Effector CD8-positive, alpha-beta T cell (primary cell): ENCODE data around the gene COQ8B.
"Not testable (repeated sequence)": the region's sequence is repeated elsewhere in the genome, so short reads cannot be mapped to it uniquely, and the experiment has no call there.

Experiments
- DNase-seq: peaks from one replicate; lab custom pipeline; 2025; lab: John Stamatoyannopoulos, UW
- total RNA-seq, 4 experiments: gene quantifications; one replicate each; lab custom pipeline; 2026; lab: John Stamatoyannopoulos, UW

COQ8B gene
- 50.2 to 76.8 (median 63.7) reads per million in 4 experiments for total RNA-seq

DNA sequence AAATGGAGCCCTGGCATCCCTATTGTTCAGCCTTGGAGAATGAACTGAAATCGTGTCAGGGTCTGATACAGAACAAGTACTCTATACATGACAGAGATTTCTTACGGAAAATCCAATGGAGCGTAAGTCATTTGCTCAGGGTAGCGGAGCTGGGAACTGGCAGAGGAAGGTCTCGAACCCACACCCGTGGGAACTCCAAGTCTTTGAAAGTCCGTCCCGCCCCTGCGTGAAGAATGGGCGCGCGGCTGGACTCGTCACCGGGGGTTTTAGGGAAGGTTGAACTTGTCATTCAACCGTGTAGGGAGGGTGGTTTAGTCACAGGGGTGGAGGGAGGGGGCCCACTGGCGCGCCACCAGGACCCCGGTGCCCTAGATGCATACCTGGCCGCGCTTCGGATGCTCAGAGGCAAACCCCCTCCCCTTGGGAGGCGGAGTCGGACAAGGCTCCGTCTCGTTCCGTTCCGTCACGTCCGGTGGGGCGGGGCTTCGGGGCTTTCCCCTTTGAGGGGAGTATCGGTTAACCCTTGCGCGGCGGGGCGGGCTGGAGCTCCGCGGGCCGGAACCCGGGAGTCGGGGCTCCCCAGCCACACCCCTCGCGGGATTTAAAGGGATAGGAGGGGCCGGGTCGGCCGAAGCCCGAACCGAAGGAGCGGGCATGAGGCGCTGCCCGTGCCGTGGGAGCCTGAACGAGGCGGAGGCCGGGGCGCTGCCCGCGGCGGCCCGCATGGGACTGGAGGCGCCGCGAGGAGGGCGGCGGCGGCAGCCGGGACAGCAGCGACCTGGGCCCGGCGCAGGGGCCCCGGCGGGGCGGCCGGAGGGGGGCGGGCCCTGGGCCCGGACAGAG is at the start of gene COQ8B, which contains the start of gene ITPKC:
COQ8B (minus strand) TSS at position 405 of the 843 bp plus-strand sequence. CDS start 2,254 bp downstream, outside the sequence.
ITPKC (plus strand) TSS at position 631 of the 843 bp plus-strand sequence; CDS start at position 655, 24 bp downstream.
- DNase-seq = peak; percentile 100

DNA sequence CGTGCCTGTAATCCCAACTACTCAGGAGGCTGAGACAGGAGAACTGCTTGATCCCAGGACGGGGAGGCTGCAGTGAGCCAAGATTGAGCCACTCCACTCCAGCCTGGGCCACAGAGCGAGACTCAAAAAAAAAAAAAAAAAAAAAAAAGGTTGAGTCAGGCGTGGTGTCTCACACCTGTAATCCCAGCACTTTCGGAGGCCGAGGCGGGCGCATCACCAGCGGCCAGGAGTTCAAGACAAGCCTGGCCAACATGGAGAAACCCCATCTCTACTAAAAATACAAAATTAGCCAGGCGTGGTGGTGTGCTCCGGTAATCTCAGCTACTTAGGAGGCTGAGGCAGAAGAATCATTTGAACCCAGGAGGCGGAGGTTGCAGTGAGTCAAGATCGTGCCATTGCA is 49.7 kb upstream of the COQ8B start:
- not testable (repeated sequence) for DNase-seq

DNA sequence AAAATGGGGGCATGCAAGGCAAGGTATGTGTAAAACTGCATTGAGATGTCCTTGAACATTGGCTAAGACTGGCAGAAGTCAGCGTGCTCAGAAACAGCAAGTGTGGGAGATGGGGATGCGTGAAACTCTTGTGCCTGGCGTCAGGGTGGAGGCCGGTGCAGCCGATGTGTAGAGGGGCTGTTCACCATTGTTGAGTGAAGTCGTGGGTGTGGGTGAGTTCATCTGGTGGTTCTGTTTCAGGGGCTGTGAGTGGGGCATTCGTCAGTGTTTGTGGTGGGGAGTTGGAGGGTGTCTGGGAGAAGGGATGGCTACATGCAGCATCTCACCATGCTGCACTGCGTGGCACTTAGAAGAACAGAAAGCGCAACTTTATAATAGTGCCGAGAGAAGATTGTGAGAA is 47.3 kb upstream of the COQ8B start:
- DNase-seq = no peak

DNA sequence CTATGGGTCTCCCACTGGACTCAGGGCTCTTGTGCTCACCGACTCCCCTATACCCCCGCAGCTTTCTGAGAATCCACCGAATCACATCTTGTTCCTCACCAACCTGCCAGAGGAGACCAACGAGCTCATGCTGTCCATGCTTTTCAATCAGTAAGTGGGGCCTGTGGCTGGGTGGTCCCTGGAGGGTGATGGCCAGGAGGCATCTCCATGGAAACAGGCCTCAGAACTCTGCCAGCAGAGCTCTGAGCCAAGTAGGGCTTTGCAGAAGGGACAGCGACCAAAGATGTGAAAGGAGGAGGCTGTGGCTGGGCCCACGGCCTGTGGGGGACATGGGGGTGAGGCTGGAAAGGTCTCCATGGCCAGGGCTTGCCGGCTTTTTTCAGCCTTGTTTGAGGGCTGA is 46.8 kb upstream of the COQ8B start:
- DNase-seq = no peak

DNA sequence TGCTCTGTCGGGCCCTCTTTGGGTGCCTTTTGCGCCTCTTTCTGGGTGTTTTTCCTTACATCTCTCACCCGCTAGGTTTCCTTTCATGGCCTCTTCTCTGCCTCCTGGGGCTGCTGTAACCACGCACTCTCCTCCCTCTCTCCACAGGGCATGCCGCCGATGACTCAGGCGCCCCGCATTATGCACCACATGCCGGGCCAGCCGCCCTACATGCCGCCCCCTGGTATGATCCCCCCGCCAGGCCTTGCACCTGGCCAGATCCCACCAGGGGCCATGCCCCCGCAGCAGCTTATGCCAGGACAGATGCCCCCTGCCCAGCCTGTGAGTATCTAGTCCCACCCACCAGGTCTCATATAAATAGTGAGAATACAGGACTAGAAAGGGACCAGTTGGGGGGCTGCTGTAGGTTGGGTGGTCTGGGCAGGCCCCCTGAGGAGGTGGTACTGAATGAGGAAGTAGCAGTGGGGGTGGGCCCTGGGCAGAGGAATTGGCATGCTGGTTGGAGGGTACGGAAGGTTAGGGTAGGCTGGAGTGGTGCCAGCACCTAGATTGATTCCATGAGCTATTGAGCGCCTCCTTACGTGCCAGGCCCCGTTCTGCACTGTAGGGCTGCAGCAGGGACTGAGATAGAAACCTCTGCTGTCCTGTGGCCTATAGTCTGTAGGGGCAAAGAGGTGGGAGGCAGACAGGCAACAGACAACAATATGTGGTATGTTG is 46.2 kb upstream of the COQ8B start:
- DNase-seq = no peak

DNA sequence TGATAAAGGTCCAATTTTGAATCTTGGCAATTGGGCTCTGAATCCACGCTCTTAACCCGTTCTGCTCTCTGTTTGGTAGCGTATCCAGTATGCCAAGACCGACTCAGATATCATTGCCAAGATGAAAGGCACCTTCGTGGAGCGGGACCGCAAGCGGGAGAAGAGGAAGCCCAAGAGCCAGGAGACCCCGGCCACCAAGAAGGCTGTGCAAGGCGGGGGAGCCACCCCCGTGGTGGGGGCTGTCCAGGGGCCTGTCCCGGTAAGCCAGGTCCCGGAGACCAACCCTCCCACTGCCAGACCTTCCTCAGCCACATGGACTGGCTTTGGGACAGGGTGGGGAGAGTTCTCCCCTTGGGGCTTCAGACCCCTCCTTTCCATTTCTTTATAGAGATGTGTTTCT is 42.7 kb upstream of the COQ8B start:
- no peak for DNase-seq

DNA sequence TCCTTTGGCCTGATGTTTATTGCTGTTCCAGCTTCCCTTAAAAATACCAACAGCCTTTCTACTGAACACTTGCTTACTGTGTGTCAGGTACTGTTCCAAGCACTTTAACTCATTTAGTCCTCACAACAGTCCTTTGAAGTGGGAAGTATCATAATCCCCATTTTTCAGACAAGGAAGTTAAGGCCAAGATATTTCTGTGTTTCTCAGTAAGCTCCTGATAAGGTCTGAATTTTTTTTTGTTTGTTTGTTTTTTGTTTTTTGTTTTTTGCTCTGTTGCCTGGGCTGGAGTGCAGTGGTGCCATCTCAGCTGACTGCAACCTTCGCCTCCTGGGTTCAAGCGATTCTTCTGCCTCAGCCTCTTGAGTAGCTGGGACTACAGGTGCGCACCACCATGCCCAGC is 41.8 kb upstream of the COQ8B start:
- DNase-seq = no peak

DNA sequence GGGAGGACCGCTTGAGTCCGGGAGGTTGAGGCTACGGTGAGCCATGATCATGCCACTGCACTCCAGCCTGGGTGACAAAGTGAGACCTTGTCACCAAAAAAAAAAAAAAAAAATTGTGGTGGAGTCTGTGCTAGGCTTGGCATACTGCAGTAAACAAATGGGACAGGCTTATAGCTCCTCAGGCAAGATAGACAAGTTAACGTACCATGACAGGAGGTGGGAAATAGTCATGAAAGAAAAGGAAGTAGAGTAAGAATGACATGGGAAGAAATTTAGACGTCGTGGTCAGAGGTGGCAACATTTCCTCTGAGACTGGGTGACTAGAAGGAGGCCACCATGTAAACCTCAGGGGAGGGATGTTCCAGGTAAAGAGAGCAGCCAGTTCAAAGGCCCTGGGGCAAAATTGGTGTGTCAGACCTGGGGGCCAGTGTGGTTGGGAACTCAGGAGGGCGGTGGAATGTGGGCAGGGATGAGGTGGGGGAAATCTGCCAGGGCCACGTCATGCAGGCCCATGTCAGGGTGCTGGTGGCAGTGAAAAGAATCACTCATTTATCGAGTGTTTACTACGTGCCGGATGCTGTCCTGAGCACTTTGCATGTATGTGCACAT is 39.9 kb upstream of the COQ8B start:
- DNase-seq = no peak

DNA sequence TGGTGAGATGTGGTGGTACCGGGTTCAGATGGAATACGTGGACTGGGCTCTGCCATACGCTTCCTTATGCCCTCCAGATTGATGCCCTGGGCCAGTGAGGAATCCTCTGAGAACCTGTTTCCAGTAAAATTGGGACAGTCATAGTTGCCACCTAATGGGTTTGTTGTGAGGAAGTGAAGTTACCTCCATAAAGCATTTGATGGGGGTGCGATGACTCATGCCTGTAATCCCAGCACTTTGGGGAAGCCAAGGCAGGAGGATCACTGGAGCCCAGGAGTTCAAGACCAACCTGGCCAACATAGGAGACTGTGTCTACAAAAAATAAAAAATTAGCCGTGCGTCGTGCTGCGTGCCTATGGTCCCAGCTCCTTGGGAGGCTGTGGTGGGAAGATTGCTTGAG is 39.1 kb upstream of the COQ8B start:
- DNase-seq = no peak

DNA sequence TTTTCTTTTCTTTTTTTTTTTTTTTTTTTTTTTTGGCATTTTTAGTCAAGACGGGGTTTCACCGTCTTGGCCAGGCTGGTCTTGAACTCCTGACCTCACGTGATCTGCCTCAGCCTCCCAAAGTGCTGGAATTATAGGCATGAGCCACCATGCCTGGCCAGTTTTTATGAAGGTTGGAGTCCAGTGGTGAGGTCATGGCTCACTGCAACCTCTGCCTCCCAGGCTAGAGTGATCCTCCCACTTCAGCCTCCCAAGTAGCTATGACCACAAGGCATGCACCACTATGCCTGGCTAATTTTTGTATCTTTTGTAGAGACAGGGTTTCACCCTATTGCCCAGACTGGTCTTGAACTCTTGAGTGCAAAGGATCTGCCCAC is 38.5 kb upstream of the COQ8B start:
- no peak for DNase-seq

DNA sequence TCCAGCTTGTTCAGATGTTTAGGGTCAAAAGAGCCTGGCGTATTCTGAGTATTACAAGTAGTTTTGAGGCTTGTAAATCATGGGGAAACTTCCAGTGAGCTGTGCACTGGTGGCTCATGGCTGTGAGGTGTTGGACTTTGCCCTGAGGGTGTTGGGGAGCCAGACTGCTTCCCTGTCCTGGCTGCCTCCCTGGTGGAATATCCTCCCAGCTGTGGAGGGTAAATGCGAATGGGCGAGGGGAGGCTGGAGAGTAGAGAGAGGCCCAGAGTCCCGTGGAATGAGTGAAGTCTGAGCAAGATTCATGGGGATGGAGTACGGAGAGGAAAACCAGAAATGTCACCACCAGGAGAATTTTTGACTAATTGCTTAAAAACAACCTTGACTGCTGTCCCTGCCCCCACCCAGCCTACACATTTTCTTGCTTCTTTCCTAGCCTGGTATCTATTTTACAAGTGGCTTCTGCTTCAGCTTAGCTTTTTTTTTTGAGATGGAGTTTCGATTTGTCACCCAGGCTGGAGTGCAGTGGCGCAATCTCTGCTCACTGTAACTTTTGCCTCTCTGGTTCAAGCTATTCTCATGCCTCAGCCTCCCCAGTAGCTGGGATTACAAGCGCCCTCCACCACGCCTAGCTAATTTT is 38.0 kb upstream of the COQ8B start:
- DNase-seq = no peak

DNA sequence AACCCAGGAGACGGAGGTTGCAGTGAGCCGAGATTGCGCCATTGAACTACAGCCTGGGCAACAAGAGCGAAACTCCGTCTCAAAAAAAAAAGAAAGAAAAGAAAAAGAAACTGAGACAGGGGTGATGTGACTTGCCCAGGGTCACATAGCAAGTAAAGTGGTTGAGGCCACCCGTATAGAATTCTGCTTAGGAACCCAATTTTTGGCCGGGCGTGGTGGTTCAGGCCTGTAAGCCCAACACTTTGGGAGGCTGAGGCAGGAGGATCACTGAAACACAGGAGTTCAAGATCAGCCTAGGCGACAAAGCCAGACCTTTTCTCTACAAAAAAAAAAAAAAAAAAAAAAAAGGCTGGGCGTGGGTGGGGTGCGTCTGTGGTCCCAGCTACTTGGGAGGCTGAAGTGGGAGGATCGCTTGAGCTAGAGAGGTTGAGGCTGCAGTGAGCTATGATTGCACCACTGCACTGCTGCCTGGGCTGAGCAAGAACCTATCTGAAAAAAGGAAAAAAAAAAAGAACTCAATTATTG is 35.6 kb upstream of the COQ8B start:
- no peak for DNase-seq

DNA sequence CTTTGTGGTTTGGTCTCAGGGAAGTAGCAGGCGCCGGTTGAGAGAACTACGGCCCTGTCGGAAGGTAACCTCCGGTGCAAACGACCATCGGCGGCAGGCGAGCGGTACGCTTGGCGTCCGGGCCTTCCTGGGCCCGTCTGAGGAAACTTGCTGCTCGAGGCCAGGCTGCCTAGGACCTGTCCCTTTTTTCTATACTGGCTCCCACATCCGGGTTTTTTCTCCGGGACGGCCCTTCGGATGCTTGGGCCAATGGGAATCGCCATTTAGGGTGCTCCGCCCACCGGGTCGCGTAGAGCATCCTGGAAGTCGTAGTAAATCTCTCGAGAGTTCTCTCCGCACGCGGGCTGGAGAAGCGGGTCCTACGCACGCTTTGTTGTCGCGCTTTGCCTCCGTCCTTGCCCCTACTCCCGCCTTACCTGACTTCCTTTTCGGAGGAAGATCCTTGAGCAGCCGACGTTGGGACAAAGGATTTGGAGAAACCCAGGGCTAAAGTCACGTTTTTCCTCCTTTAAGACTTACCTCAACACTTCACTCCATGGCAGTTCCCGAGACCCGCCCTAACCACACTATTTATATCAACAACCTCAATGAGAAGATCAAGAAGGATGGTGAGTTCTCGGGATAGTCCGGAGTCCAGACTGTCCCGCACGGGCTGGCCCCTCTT is 34.3 kb upstream of the COQ8B start, which contains the start of gene SNRPA:
SNRPA (plus strand) TSS at position 330 of the 664 bp plus-strand sequence; CDS start at position 536, 206 bp downstream.
- peak; percentile 91 for DNase-seq

DNA sequence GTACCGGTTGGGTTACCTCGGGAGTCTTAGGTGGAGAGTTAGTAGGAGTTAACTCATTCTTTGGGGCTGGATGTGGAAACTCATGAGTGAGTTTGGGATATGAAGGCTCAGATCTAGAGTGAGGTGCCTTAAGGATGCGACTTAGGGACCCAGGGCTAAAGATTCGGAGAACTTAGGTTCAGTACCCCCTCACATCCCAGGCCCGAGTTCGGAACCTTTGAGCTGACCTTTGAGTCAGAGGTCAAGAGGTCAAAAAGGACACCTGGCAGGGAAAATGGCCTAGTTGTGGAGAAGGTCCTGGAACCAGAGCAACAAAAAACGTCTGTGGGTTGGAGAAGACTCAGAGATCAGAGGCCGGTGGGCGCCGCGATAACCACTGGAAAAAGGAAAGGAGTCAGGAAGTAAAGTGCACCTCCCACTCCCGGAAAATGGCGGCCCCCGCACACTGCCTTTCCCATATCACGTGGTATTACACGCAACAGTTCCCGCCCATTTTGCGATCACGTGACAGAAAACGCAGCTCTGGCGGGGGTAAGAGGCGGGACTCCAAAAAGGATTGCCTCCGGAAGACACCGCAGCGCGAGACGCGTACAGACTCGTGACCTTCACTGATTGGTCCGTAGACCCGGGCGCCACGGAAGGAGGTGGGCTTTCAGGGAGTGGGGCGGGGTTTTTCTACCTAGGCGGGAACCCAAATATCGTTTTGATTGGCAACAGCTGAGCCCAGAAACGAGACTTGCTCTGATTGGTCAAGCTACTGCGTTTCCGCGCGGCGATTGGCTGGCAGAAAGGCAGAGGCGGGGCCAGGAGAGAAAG is 33.6 kb upstream of the COQ8B start, which contains the start of gene ACTMAP:
ACTMAP (minus strand) TSS at position 420 of the 816 bp plus-strand sequence. CDS start 674 bp downstream, outside the sequence.
- peak; percentile 99 for DNase-seq

DNA sequence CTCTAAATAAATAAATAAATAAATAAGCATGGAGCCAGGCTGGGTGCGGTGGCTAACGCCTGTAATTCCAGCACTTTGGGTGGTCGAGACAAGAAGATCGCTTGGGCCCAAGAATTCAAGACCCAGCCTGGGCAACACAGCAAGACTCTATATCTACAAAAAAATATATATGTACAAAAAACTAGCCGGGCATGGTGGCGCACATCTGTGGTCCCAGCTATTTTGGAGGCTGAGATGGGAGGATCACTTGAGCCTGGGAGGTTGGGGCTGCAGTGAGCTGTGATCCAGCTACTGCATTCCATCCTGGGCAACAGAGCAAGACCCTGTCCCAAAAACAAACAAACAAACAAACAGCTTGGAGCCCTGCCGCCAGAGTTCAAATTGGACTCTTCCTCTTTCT is 30.9 kb upstream of the COQ8B start:
- DNase-seq = no peak

DNA sequence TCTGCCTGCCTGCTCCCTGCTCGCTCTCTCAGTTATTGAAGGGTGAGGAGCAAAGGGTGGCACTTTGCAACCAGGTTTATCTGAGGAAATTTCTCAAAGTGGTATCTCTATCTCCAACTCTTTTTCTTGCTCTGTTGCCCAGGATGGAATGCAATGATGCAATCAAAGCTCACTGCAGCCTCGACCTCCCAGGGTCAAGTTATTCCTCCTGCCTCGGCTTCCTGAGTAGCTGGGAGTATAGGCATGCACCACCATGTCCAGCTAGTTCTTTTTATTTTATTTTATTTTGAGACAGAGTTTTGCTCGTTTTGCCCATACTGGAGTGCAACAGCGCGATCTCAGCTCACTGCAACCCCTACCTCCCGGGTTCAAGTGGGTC is 28.7 kb upstream of the COQ8B start:
- DNase-seq = no peak

DNA sequence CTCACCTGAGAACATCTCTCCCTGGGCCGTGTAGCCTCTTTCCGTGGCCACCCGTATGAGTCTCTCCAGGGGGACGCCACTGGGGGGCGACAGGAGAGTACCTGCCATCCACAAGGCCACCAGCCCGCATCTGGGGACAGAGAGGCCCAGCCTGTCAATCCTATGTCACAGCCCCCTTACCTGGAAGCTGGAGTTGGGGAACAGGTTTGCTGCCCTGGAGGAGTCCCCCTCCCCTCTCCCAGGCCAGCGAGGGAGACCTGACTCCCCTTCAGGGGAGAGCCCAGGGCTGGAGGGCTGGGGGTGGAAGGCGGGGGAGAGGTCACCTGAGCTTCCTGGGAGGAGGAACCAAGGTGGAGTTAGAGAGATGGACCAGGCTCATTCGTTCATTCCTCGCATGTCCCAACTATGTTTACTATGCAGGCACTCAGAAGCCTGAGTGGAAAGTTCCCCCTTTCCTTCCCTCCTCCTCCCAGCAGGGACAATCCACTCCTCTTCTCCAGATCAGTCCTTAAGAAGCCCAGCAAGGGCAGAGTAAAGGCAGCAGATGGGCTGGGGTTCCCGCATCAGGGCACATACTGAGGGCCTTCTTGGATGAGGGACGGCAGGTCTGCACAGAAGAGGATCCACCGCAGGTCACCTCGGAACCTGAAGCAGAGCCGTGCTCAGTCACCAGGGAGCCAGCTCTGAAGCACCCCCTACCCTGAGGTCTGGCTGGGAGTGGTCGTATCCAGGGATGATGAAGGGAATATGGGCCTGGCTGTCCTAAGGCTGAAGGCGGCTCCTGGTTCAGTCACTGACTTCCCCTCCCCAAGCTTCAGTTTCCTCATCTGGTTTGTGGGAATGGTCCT is 28.1 kb upstream of the COQ8B start:
- no peak for DNase-seq

DNA sequence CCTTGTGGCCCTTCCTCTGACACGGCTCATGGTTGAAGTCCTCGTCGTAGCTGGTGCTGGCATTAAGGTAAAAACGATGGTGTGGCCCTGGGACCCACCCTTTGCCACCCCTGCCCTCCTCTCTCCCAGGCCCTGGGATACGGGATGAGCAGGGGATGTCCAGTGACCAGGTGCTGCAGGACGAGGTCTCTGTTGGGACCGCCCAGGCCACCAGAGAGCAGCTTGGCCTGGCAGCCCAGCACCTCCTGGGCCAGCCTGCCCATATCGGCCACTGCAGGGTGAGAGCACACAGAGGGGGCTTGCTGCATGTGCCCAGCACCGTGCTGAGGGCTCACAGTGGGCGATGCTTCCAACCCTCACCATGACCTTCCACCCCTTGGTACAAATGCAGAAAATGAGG is 27.2 kb upstream of the COQ8B start:
- DNase-seq = no peak

DNA sequence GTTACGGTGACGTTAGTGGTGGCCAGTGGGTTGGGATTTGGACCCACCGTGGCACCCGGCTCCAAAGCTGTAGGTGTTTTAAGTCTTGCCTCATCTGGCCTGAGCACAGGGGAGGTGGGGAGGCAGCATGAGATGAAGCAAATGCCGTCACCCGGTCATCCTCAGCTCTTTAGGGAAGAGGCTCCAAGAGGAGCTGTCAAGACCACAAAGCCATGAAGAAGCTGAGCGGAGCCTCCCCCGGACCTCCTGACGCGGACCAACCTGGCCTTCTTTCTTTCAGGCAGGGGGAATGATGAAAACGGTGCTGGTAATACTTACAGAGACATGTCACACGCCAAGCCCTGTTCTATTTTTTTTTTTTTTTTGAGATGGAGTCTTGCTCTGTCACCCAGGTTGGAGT is 26.2 kb upstream of the COQ8B start:
- no peak for DNase-seq
